Measurements from ENCODE around the gene CCDC136. TPM values are rescaled to one million over a fixed set of nuclear protein-coding genes. Genes with fewer than 3 reads are reported as not detected.

CCDC136 gene
- total RNA-seq, 1 experiment from 2014 or later: 1.1 TPM

DNA sequence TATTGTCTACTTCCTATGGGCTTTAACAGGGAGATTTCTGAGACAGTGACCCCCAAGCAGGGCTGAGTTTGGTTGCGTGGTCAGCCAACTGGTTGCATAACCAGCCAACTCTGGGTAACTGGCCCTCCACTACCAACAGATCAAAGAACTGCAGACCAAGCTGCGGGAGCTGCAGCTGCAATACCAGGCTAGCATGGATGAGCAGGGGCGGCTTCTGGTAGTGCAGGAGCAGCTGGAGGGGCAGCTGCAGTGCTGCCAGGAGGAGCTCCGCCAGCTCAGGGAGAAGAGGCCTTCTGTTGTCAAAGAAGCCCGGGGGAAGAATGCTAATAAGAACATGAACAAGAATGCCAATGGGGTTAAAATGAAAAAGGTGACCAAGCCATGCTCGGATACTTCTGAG is 22.7 kb downstream of the CCDC136 start:
- Histone ChIP-seq H3K4me3 (ENCODE audit: low read depth in 2 of 2, low read length in 2 of 2) (no peak overlapping the region), H3K27ac (ENCODE audit: low read length) (no peak overlapping the region), H3K4me1 (ENCODE audit: control insufficient read depth, insufficient read depth, low read length) (no peaks in the 10 kb centered on the region), H3K36me3 (ENCODE audit: control insufficient read depth, insufficient read depth, low read length) (no peaks in the 10 kb centered on the region), H3K27me3 (ENCODE audit: control insufficient read depth, insufficient read depth, low read length) (peaks cover 23% of the 10 kb centered on the region), H3K9me3 (ENCODE audit: control insufficient read depth, insufficient read depth, low read depth, low read length) (no peaks in the 10 kb centered on the region)
- TF ChIP-seq TCF7L2 (IDR thresholded peaks at IDR 0.05; ENCODE audit: low read depth, low read length): no peak
- TF ChIP-seq, protein P1, sequence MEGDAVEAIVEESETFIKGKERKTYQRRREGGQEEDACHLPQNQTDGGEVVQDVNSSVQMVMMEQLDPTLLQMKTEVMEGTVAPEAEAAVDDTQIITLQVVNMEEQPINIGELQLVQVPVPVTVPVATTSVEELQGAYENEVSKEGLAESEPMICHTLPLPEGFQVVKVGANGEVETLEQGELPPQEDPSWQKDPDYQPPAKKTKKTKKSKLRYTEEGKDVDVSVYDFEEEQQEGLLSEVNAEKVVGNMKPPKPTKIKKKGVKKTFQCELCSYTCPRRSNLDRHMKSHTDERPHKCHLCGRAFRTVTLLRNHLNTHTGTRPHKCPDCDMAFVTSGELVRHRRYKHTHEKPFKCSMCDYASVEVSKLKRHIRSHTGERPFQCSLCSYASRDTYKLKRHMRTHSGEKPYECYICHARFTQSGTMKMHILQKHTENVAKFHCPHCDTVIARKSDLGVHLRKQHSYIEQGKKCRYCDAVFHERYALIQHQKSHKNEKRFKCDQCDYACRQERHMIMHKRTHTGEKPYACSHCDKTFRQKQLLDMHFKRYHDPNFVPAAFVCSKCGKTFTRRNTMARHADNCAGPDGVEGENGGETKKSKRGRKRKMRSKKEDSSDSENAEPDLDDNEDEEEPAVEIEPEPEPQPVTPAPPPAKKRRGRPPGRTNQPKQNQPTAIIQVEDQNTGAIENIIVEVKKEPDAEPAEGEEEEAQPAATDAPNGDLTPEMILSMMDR (IDR thresholded peaks at IDR 0.05): no peak
- no peak for TF ChIP-seq SIN3A (IDR thresholded peaks at IDR 0.05; ENCODE audit: borderline replicate concordance, insufficient read depth, low read depth, low read length)
- no peak for TF ChIP-seq POLR2AphosphoS5 (IDR thresholded peaks at IDR 0.05; ENCODE audit: low read depth, low read length)
- TF ChIP-seq, protein P2, sequence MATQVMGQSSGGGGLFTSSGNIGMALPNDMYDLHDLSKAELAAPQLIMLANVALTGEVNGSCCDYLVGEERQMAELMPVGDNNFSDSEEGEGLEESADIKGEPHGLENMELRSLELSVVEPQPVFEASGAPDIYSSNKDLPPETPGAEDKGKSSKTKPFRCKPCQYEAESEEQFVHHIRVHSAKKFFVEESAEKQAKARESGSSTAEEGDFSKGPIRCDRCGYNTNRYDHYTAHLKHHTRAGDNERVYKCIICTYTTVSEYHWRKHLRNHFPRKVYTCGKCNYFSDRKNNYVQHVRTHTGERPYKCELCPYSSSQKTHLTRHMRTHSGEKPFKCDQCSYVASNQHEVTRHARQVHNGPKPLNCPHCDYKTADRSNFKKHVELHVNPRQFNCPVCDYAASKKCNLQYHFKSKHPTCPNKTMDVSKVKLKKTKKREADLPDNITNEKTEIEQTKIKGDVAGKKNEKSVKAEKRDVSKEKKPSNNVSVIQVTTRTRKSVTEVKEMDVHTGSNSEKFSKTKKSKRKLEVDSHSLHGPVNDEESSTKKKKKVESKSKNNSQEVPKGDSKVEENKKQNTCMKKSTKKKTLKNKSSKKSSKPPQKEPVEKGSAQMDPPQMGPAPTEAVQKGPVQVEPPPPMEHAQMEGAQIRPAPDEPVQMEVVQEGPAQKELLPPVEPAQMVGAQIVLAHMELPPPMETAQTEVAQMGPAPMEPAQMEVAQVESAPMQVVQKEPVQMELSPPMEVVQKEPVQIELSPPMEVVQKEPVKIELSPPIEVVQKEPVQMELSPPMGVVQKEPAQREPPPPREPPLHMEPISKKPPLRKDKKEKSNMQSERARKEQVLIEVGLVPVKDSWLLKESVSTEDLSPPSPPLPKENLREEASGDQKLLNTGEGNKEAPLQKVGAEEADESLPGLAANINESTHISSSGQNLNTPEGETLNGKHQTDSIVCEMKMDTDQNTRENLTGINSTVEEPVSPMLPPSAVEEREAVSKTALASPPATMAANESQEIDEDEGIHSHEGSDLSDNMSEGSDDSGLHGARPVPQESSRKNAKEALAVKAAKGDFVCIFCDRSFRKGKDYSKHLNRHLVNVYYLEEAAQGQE (IDR thresholded peaks at IDR 0.05; ENCODE audit: insufficient read depth in 1 of 2, low read depth in 2 of 2, low read length in 1 of 2): no peak
- ATAC-seq (no peak), DNase-seq (ENCODE audit: low read depth, low spot score) (no peak)
- CTCF ChIA-PET: no interaction called here
- in situ Hi-C loops (cut with HindIII; ENCODE audit: low pct_unique_long_range_greater_than_20kb, low sequenced_read_pairs) (no loop called here), intact Hi-C loops (cut with micrococcal nuclease; ENCODE audit: unreplicated experiment) (no loop called here)
- POLR2A ChIA-PET: no interaction called here
- no TSS peak for BruUV-seq (replicated peaks)

DNA sequence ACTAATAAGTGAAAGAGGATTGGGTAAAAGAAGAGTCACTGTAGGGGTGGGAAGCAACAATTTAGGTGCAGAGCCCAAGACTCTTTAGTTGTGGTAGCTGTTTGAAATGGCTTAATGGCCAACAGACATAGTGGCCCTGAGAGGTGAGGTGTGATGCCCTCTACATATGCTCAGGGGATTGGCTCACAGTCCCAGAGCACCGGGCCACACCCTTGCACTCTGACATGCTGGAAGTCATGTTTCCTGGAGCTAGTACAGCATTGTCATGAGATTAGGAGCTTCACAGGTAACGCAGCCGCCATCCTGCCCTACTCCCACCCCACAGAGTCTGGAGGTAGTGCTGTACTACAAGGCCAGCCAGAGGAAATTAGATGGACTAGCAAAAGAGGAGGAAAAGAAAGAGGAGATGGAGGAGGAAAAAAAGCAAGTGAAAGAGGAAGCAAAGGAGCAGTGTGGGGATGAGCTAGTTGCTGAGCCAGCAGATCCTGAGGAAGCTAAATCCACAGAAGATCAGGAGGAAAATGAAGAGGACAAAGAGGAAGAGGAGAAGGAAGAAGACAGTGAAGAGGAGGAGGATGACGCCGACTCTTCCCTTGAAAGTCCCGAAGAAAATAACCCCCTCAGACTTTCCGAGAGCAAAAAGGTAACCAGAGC is 23.6 kb downstream of the CCDC136 start:
- no peak for TF ChIP-seq SIN3A (IDR thresholded peaks at IDR 0.05; ENCODE audit: borderline replicate concordance, insufficient read depth, low read depth, low read length)
- TF ChIP-seq POLR2AphosphoS5 (IDR thresholded peaks at IDR 0.05; ENCODE audit: low read depth, low read length): no peak
- TF ChIP-seq TCF7L2 (IDR thresholded peaks at IDR 0.05; ENCODE audit: low read depth, low read length): no peak
- TF ChIP-seq, protein P2 (IDR thresholded peaks at IDR 0.05; ENCODE audit: insufficient read depth in 1 of 2, low read depth in 2 of 2, low read length in 1 of 2): no peak
- TF ChIP-seq, protein P1 (IDR thresholded peaks at IDR 0.05): no peak
- Histone ChIP-seq H3K27ac (ENCODE audit: low read length) (no peak overlapping the region), H3K4me3 (ENCODE audit: low read depth in 2 of 2, low read length in 2 of 2) (no peak overlapping the region), H3K4me1 (ENCODE audit: control insufficient read depth, insufficient read depth, low read length) (no peaks in the 10 kb centered on the region), H3K9me3 (ENCODE audit: control insufficient read depth, insufficient read depth, low read depth, low read length) (no peaks in the 10 kb centered on the region), H3K36me3 (ENCODE audit: control insufficient read depth, insufficient read depth, low read length) (no peaks in the 10 kb centered on the region), H3K27me3 (ENCODE audit: control insufficient read depth, insufficient read depth, low read length) (peaks cover 31% of the 10 kb centered on the region)
- BruUV-seq (replicated peaks): no TSS peak
- POLR2A ChIA-PET: no interaction called here
- ATAC-seq: no peak
- CTCF ChIA-PET: no interaction called here
- intact Hi-C loops (cut with micrococcal nuclease; ENCODE audit: unreplicated experiment): no loop called here
- DNase-seq (ENCODE audit: low read depth, low spot score): no peak
- in situ Hi-C loops (cut with HindIII; ENCODE audit: low pct_unique_long_range_greater_than_20kb, low sequenced_read_pairs): no loop called here

Measured in Panc1 (cell line).